NCI-H2029 treated with DMSO at 0.1 percent for 48 hours (cell line): ENCODE data around the gene CYP3A4.
"Not testable (repeated sequence)": the region's sequence is repeated elsewhere in the genome, so short reads cannot be mapped to it uniquely, and the experiment has no call there.

ENCODE experiments used
- DNase-seq: peaks from one replicate; lab custom pipeline; 2025; lab: John Stamatoyannopoulos, UW

The CYP3A4 gene

DNA sequence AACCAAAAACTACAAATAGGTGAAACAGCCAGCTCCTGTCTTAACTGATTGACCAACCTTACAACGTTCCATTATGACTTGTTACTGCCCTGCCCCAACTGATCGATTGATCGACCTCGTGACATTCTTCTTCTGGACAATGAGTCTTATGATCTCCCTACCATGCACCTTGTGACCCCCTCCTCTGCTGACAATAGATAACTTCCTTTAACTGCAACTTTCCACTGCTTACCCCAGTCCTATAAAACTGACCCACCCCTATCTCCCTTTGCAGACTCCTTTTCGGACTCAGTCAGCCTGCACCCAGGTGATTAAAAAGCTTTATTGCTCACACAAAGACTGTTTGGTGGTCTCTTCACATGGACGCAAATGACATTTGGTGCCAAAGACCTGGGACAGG, 60.8 kb downstream of the CYP3A4 start:
- DNase-seq: not testable (repeated sequence)

GRCh38 chr7:99720800-99721595, 63.0 kb downstream of the CYP3A4 start:
- DNase-seq: no peak

GRCh38 chr7:99719996-99720769, 63.8 kb downstream of the CYP3A4 start:
- DNase-seq: no peak

DNA sequence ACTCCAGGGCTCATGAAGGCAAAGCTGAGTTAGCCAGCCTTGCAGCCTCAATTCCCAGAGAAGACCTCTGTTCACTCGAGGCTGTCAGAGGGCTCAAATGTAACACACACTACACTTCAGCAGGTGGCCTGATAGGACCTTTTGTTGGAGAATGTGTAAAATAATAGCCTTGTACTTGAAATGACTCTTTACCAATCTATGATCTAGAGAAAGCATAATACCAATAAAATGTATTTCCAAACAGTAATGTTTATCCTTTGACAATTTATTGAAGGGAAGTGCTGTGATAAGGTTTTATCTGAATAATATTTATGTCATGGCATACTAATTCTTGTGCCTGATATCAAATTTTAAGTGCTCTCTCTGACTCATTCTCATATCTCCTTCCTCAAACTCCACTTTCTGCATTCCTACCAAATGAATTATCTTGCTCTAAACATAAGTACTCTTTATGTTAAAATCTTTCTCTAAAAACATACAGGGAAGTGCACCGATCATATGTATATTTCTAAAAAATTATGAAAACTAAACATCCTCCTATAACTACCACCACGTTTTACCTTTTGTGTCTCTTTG, 69.9 kb downstream of the CYP3A4 start:
- no peak for DNase-seq

GRCh38 chr7:99709838-99710578, 74.0 kb downstream of the CYP3A4 start:
- DNase-seq: no peak

DNA sequence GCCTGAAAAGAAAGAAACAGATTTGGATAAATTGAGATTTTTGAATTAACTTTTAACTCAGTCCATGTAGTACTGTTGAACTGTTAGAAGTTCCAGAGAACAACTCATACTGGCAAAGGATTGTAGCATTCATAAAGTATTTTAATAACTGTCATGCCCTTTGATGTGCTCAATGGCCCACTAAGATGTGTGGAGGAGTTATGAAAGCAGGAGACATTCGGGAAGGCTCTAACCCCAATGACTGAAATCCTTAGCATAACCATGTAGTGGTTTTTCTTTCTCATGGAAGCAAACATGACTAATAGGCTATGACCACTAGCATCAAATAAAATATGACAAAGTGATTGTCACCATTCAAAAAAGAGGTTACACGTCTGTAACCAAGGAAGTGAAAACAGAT, 74.7 kb downstream of the CYP3A4 start:
- no peak for DNase-seq

- DNase-seq: no peak
Measured at GRCh38 chr7:99707096-99707495, 76.9 kb downstream of the CYP3A4 start.
